ENCODE data around the gene UBR4.

DNA sequence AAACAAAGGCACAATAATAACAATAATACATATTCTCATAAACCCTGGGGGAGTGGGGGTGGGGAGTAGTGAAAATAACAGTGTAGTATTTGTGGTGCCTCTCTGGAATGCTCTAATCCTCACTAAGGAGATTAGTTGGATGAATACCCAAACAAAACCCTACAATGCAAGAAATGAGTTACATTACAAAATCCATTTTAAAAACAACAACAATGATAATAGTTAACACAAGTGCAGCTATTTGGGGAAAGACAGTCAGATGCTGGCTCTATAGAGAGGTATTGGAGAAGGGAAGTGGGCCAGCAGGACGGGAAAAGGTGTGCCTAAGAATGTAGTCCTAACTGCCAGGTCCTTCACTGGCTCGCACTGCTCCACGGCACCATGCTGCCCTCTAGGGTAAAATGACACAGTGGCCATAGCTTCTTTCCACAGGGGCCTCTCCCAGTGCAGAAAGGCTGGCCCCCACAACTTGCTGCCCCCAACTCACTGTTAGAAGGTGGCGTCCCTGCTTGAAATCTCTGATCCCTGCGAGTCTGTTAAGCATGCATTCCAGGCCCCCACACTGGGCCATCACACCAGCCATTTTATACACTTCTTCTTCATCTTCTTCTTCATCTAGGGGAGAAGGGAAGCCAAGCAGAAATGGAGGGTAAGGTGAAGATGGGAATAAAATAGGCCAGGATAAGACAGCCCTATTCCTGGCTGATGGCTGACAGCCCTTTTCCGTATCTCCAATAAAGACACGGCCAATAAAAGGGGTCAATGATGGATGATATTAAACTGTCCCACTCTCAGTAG, 113.8 kb downstream of the UBR4 start:
- TF ChIP-seq EZH2 (IDR thresholded peaks at IDR 0.05; ENCODE audit: insufficient read depth, poor library complexity, severe bottlenecking) (no peak), EZH2phosphoT487 (IDR thresholded peaks at IDR 0.05; ENCODE audit: insufficient read depth, low read depth) (no peak)

Measured in GM23248 (cell line).